ENCODE data around the gene TDRD6. TPM values are rescaled to one million over a fixed set of nuclear protein-coding genes. Genes with fewer than 3 reads are reported as not detected.

TDRD6 gene
- total RNA-seq, 1 experiment from 2014 or later: 0.57 TPM

DNA sequence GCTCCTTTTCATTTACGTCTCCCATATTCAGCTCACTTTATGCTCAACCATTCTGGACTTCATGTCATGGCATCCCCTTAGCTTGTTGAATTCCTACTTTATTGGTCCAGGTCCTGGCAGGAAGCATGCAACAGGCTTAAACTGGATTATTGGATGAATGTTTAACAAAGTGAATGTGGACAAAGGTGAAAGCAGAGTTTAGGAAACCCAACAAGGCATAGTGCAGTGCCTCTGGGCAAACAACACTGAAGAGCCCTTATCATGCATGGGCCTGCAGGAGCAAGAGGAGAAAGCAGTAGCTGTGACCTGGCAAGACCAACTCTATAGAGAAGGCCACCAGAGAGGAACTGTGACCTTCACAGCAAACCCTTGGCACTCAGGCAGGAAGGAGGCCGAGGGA, 53.8 kb downstream of the TDRD6 start:
- TF ChIP-seq, protein P1, sequence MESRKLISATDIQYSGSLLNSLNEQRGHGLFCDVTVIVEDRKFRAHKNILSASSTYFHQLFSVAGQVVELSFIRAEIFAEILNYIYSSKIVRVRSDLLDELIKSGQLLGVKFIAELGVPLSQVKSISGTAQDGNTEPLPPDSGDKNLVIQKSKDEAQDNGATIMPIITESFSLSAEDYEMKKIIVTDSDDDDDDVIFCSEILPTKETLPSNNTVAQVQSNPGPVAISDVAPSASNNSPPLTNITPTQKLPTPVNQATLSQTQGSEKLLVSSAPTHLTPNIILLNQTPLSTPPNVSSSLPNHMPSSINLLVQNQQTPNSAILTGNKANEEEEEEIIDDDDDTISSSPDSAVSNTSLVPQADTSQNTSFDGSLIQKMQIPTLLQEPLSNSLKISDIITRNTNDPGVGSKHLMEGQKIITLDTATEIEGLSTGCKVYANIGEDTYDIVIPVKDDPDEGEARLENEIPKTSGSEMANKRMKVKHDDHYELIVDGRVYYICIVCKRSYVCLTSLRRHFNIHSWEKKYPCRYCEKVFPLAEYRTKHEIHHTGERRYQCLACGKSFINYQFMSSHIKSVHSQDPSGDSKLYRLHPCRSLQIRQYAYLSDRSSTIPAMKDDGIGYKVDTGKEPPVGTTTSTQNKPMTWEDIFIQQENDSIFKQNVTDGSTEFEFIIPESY (IDR thresholded peaks at IDR 0.05; ENCODE audit: extremely low read depth, insufficient replicate concordance, low read length): no peak
- TF ChIP-seq, protein P2, sequence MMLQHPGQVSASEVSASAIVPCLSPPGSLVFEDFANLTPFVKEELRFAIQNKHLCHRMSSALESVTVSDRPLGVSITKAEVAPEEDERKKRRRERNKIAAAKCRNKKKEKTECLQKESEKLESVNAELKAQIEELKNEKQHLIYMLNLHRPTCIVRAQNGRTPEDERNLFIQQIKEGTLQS (IDR thresholded peaks at IDR 0.05): no peak
- TF ChIP-seq TCF7L2 (IDR thresholded peaks at IDR 0.05; ENCODE audit: borderline replicate concordance, extremely low read depth, insufficient read depth, insufficient read length): no peak
- TF ChIP-seq EZH2 (IDR thresholded peaks at IDR 0.05): no peak
- no peak for TF ChIP-seq CBX3 (IDR thresholded peaks at IDR 0.05; ENCODE audit: low read depth)
- no peak for TF ChIP-seq POLR2AphosphoS5 (IDR thresholded peaks at IDR 0.05; ENCODE audit: low read depth, low read length)
- TF ChIP-seq, protein P3, sequence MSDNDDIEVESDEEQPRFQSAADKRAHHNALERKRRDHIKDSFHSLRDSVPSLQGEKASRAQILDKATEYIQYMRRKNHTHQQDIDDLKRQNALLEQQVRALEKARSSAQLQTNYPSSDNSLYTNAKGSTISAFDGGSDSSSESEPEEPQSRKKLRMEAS (IDR thresholded peaks at IDR 0.05): no peak
- TF ChIP-seq SP1 (IDR thresholded peaks at IDR 0.05; ENCODE audit: low read depth): no peak
- TF ChIP-seq FOSL1 (IDR thresholded peaks at IDR 0.05; ENCODE audit: low read depth): no peak
- no peak for TF ChIP-seq SRF (IDR thresholded peaks at IDR 0.05; ENCODE audit: low read depth)
- TF ChIP-seq EGR1 (IDR thresholded peaks at IDR 0.05; ENCODE audit: low read depth): no peak
- no peak for TF ChIP-seq ZFX (IDR thresholded peaks at IDR 0.05)
- TF ChIP-seq CEBPB (IDR thresholded peaks at IDR 0.05; ENCODE audit: low read depth): no peak
- no peak overlapping the region for H2AFZ ChIP-seq (ENCODE audit: low read depth, low read length, poor library complexity, severe bottlenecking)
- no peaks in the 10 kb centered on the region for H3K27me3 ChIP-seq (ENCODE audit: insufficient read depth, low read length)
- no peak for DNase-seq (ENCODE audit: low read depth, low spot score)
- no peaks in the 10 kb centered on the region for H4K20me1 ChIP-seq (ENCODE audit: insufficient read depth)
- H3K9me2 ChIP-seq (ENCODE audit: insufficient read depth): no peaks in the 10 kb centered on the region
- intact Hi-C loops (cut with micrococcal nuclease): no loop called here
- no peak for ATAC-seq
- ChIA-PET RAD21 (ENCODE audit: low non-redundant PET in 1 of 2, low total read pairs in 2 of 2, uncharacterized antibody in 2 of 2, unreplicated experiment in 2 of 2) (no interaction called here), CTCF (no interaction called here), POLR2A (no interaction called here)
- no peaks in the 10 kb centered on the region for H3K36me3 ChIP-seq (ENCODE audit: control insufficient read depth in 1 of 2, insufficient read depth in 2 of 2, low read length in 2 of 2)
- H3K79me2 ChIP-seq (ENCODE audit: insufficient read depth, low read length): no peaks in the 10 kb centered on the region
- no peaks in the 10 kb centered on the region for H3K9me3 ChIP-seq (ENCODE audit: control insufficient read depth in 1 of 2, insufficient read depth in 1 of 2, low read depth in 1 of 2, low read length in 2 of 2)
- no peak overlapping the region for H3K9ac ChIP-seq (ENCODE audit: low read length)
- H3K4me1 ChIP-seq (ENCODE audit: control insufficient read depth in 1 of 2, insufficient read depth in 2 of 2, low read length in 2 of 2): peaks cover under 1 to 8% of the 10 kb centered on the region in 2 experiments; a peak in 3 of 4 replicates
- no TSS peak for BruUV-seq (replicated peaks)
- no peak overlapping the region for H3K4me2 ChIP-seq (ENCODE audit: low read length)
- H3K27ac ChIP-seq (ENCODE audit: low read depth, low read length): no peak overlapping the region
- H3K4me3 ChIP-seq (replicated peaks in 1 of 2; ENCODE audit: low read depth in 1 of 2, low read length in 2 of 2): no peak overlapping the region
